ENCODE measurements around the gene IL1R2.
A peak's percentile ranks its signal among the peaks of the same experiment; 100 is the strongest.

Gene IL1R2

GRCh38 chr2:101991721-101992145, at the start of gene IL1R2:
TSS of gene IL1R2 (plus strand) at chr2:101991960. CDS start at chr2:102008576, 16,616 bp downstream.
- DNase-seq, result no peak

DNA sequence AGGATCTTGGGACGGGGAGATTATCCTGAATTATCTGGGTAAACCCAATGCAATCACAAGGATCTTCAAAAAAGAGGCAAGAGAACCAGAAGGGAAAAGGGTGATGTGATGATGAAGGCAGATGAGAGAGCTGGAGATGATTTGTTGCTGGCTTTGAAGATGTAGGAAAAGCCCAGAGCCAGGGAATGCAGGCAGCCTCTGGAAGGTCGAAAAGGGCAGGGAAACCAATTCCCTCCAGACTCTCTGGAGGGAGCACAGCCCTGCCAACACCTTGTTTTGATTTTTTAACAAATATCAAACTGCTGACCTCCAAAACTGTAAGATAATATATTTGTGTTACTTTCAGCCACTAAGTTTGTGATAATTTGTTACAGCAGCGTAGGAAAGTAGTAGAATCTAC, 48.9 kb upstream of the IL1R2 start:
- DNase-seq, result no peak

GRCh38 chr2:101946372-101947039, 45.3 kb upstream of the IL1R2 start:
- peak in 1 of 2 experiments; percentile 42 for DNase-seq

- DNase-seq, result no peak
Measured at GRCh38 chr2:101947374-101947773, 44.4 kb upstream of the IL1R2 start.

GRCh38 chr2:101948625-101949155, 43.1 kb upstream of the IL1R2 start:
- no peak for DNase-seq

DNA sequence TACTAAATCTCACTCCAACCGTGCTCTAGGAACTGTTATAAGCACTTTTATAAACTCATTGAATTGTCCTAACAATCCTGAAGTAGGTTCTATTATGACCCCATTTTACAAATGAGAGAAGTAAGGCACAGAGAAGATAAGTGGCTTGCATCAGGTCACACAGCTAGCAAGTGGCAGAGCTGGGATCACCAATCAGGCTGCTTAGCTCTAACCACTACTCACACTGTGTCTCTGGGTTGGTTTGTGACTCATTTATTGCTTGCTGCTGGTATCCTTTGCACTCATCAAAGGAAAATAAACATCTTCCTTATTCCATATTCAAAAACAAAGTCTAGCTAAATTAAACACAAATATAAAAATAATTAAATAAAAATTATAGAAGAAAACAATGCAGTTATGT, 42.5 kb upstream of the IL1R2 start:
- no peak for DNase-seq

- DNase-seq, result no peak
Measured at GRCh38 chr2:101951296-101951695, 40.5 kb upstream of the IL1R2 start.

DNA sequence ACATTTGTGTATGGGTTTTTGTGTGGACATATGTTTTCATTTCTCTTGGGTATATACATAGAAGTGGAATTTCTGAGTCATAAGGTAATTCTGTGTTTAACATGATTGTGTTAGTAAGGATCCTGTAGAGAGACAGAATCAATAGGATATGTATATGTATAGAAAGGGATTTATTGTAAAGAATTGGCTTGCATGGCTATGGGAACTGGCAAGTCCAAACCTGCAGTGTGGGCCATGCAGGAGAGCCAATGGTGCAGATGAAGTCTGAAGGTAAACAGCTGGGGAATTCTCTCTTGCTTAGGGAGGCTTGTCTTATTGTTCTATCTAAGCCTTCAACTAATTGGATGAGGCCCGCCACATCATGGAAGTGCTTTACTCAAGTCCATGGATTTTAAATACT, 39.2 kb upstream of the IL1R2 start:
- no peak for DNase-seq

DNA sequence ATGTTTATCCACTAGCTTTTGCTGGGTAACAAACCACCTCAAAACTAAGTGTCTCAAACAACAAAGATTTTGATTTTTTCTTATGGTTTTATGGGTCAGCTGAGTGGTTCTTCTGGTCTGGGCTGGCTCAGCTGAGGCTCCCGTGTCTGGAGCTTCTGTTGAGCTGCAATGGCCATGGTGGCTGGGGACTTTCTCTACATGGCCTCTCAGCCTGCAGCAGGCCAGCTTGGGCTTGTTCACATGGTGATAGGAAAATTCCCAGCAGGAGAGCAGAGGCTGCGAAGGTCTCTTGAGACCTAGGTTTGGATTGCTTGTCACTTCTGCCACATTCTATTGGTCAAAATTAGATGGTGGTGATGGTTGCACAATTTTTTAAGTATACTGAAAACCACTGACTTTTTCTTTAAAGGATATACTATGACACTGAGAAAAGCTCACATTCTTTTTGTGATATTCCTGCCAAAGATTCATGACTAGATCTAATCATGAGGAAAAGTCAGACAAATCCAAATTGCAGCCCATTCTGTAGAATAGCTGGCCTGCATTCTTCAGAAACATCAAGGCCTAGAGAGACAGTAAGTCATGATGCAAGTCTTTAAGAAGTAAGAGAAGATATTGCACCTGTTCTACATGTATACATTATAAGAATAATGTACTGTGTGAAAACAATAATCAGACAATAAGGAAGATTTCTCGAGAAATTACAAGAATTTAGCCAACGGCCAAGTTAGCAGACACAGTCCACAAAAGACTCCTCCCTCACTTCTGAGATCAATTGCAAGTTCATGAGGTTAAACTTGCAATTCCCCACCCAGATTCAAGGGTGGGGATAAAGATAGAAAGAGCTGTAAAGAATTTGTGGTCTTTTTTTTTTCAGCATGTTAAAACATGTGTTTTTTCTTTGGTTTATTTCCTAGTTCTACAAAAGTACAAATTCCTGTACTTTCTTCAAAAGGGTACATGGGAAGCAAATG, 35.0 kb upstream of the IL1R2 start:
- DNase-seq, result no peak

- DNase-seq, result no peak
Measured at GRCh38 chr2:101958061-101958460, 33.7 kb upstream of the IL1R2 start.

DNA sequence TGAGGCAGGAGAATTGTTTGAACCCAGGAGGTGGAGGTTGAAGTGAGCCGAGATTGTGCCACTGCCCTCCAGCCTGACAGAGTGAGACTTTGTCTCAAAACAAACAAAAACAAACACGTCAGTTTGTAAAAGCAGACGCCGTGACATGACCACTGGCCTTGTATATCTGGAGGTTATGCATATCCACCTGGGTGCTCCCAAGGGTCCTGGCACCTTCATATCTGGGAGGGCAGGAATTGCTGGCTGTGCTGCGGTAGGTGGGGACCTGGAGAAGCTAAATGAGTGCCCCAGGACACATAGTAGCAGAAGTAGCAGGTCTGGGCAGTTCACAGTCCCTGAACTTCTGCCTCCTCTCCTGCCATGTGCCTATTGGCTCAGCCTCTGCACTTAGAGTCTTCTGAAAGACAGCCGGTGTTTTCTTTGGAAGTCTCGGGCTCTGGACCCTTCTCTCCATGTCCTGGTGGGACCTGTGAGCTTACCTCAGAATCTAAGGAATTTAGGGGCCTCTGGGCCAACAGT, 30.9 kb upstream of the IL1R2 start:
- DNase-seq, result no peak

DNA sequence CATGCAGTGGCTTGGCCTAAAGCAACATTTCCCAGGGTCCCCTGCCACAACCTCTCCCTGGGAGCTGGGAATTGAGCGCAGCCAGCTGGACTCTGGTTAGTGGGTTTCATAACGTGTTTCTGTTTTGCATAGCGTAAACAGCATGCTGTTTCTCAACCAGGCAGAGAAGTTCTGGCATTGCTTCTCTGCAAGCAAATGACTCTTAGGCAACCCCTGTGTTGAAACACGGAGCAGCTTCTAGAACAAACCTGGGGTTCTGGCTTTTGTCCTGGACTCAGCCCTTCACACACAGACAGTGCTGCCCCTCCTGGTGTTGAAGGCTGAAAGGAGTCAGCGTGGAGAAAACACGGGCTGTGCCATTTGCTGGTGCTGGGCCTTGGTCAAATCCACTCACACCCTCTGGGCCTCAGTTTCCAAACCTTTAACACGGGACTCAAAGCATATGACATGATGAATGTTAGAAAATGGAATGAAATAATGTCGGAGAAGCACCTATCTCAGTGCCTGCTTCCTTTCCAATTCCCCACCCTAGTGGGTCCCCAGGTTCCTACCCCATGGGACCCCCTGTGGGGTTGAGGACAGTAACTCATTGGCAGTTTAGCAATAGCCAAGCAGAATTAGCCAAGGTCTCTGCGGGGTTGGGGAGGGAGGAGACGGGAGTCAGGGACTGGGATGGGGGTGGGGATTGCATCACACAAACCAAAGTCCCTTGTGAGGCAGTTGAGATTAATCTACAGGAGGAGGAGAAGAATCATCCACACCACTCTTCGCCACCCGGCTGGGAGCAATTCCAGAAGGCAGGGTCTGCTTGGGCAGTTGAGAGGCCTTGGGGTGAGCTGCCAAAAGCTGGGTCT, 30.2 kb upstream of the IL1R2 start:
- no peak for DNase-seq

GRCh38 chr2:101962309-101962708, 29.5 kb upstream of the IL1R2 start:
- DNase-seq, result no peak

GRCh38 chr2:101963198-101963597, 28.6 kb upstream of the IL1R2 start:
- no peak for DNase-seq

DNA sequence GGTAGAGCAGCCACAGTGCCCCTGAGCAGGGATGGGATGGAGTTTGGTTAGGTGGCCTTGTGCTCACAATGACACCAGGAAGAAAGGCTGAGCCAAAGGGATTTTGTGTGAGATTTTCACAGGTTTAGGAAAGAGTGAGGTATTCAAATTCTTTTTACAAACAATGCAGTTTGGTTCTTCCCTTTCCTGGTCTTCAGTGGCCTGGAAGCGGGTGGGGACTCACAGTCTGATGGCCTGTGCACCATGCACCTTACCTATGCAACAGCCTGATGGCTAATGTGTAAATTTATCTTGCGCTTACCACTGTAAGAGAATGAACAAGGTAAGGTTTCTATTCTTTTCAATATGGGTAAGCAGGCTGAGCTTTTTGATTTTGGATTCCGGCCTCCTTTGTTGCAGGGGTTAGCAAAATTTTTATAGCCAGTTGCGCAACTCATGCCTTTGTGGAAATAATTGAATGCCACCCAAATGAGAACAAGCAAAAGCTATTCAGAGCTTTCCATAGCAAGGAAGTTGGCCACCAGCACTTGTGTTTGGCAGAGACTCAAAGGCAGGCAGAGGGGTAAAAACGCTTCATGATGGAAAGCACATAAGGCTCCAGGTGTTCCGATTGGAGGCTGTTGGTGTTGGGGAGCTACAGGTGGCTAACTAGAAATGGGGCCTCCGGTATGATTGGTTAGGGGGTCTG, 23.8 kb upstream of the IL1R2 start:
- DNase-seq, result no peak

GRCh38 chr2:101969723-101970122, 22.0 kb upstream of the IL1R2 start:
- DNase-seq, result no peak

- DNase-seq, result no peak
Measured at GRCh38 chr2:101970901-101971300, 20.9 kb upstream of the IL1R2 start.

GRCh38 chr2:101971836-101972235, 19.9 kb upstream of the IL1R2 start:
- DNase-seq, result no peak

- DNase-seq, result no peak
Measured at GRCh38 chr2:101972621-101973434, 18.9 kb upstream of the IL1R2 start.

DNA sequence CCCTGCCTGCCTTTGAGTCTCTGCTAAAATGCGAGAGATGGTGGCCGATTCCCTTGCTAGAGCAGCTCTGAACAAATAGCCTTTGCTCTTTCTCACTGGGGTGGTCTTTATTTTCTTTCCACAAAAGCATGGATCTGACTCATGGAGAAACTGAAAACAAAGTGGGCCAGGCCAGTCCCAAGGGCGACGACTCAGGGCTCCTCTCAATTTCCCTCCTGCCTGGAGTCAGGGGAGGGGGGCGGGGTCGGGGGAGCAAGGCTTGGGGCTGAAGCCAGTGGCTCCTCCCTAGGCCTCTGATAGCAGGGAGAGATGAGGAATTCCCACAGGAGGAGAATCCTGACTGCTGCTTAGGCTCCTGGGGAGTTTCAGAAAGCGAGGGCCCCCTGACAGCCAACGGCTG, 17.1 kb upstream of the IL1R2 start:
- no peak for DNase-seq
